ENCODE results near the gene TRAPPC2B.

DNA sequence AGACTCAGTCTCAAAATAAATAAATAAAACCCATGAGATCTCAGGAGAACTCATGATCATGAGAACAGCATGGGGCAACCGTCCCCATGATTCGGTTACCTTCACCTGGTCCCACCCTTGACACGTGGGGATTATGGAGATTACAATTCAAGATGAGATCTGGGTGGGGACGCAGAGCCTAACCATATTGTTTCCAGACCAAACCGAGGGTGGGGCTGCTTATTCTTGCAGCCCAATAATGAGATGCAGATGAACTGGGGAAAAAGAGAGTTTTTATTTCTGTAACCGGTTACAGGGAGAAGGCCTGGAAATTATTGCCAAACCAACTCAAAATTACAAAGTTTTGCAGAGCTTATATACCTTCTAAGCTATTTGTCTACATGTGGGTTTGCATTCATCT is 12.8 kb downstream of the TRAPPC2B start:
- TF ChIP-seq, protein P1, sequence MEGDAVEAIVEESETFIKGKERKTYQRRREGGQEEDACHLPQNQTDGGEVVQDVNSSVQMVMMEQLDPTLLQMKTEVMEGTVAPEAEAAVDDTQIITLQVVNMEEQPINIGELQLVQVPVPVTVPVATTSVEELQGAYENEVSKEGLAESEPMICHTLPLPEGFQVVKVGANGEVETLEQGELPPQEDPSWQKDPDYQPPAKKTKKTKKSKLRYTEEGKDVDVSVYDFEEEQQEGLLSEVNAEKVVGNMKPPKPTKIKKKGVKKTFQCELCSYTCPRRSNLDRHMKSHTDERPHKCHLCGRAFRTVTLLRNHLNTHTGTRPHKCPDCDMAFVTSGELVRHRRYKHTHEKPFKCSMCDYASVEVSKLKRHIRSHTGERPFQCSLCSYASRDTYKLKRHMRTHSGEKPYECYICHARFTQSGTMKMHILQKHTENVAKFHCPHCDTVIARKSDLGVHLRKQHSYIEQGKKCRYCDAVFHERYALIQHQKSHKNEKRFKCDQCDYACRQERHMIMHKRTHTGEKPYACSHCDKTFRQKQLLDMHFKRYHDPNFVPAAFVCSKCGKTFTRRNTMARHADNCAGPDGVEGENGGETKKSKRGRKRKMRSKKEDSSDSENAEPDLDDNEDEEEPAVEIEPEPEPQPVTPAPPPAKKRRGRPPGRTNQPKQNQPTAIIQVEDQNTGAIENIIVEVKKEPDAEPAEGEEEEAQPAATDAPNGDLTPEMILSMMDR (IDR thresholded peaks at IDR 0.05): no peak
- TF ChIP-seq POLR2A (IDR thresholded peaks at IDR 0.05): no peak
